ENCODE results near the gene RRP1.

GRCh38 chr21:43781846-43782245 lies 7.5 kb upstream of the RRP1 start:
- TF ChIP-seq CTCF (IDR thresholded peaks at IDR 0.05) (no peak), POLR2AphosphoS5 (IDR thresholded peaks at IDR 0.05) (no peak), EP300 (IDR thresholded peaks at IDR 0.05) (no peak), POLR2A (IDR thresholded peaks at IDR 0.05; ENCODE audit: low read depth) (no peak)

All from esophagus muscularis mucosa (tissue), 4 donors.